H1 (cell line): ENCODE measurements around the gene LIN54.

ENCODE experiments used
- EGR1 ChIP-seq: IDR thresholded peaks from 2 replicates; pipeline ENCODE4 v1.6.1; 2011; ENCODE audit warnings: low read depth, low read length, borderline replicate concordance
- POLR2AphosphoS5 ChIP-seq: IDR thresholded peaks from 2 replicates; pipeline ENCODE4 v1.6.1; 2011; ENCODE audit warnings: low read depth, low read length

DNA sequence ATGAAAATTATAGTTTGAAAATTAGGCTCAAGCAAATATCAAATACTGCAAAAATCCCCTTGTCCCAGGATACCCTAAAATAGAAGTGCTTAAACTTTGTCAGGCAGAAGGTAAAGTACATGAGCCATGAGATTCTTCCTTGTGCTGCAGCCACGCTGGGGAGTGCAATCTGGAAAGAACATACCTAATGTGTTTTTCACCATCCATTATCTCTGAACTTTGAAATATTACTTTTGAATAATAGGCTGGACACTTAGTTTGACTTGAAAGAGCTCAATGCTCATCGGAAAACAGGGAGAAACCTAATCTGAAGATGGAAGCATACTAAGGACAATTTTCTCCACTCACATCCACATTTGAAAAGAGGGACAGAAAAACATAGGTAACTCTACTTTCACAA is 91.2 kb downstream of the LIN54 start:
- TF ChIP-seq EGR1: no peak
- TF ChIP-seq POLR2AphosphoS5: no peak
